Measurements from ENCODE around the gene IKBKE.

Gene IKBKE

GRCh38 chr1:206450281-206450680, 20.0 kb upstream of the IKBKE start:
- DNase-seq (ENCODE audit: low read depth) = no peak
- no peak for TF ChIP-seq CTCF (IDR thresholded peaks at IDR 0.05; ENCODE audit: low read depth, low read length, missing control alignments)
- in situ Hi-C loops (cut with HindIII; ENCODE audit: low sequenced_read_pairs) = no loop called here
- H3K4me3 ChIP-seq (ENCODE audit: low read depth, low read length) = no peak overlapping the region

GRCh38 chr1:206451134-206451686, 19.1 kb upstream of the IKBKE start:
- no peak for TF ChIP-seq CTCF (IDR thresholded peaks at IDR 0.05; ENCODE audit: low read depth, low read length, missing control alignments)
- in situ Hi-C loops (cut with HindIII; ENCODE audit: low sequenced_read_pairs) = no loop called here
- no peak for DNase-seq (ENCODE audit: low read depth)
- no peak overlapping the region for H3K4me3 ChIP-seq (ENCODE audit: low read depth, low read length)

GRCh38 chr1:206453111-206453510, 17.2 kb upstream of the IKBKE start:
- in situ Hi-C loops (cut with HindIII; ENCODE audit: low sequenced_read_pairs) = no loop called here
- DNase-seq (ENCODE audit: low read depth) = no peak
- H3K4me3 ChIP-seq (ENCODE audit: low read depth, low read length) = no peak overlapping the region
- no peak for TF ChIP-seq CTCF (IDR thresholded peaks at IDR 0.05; ENCODE audit: low read depth, low read length, missing control alignments)

- in situ Hi-C loops (cut with HindIII; ENCODE audit: low sequenced_read_pairs) = no loop called here
- no peak for TF ChIP-seq CTCF (IDR thresholded peaks at IDR 0.05; ENCODE audit: low read depth, low read length, missing control alignments)
Measured at GRCh38 chr1:206455289-206455665, 15.0 kb upstream of the IKBKE start.

GRCh38 chr1:206455666-206456344, 14.5 kb upstream of the IKBKE start:
- no peak for DNase-seq (ENCODE audit: low read depth)
- in situ Hi-C loops (cut with HindIII; ENCODE audit: low sequenced_read_pairs) = no loop called here

More at GRCh38 chr1:206455289-206455665, 15.0 kb upstream of the IKBKE start:
- no peak overlapping the region for H3K4me3 ChIP-seq (ENCODE audit: low read depth, low read length)
- no peak for DNase-seq (ENCODE audit: low read depth)

More at GRCh38 chr1:206455666-206456344, 14.5 kb upstream of the IKBKE start:
- TF ChIP-seq CTCF (IDR thresholded peaks at IDR 0.05; ENCODE audit: low read depth, low read length, missing control alignments) = no peak
- H3K4me3 ChIP-seq (ENCODE audit: low read depth, low read length) = no peak overlapping the region
